Smooth muscle cell (in vitro differentiated cells): ENCODE measurements around the gene BCAS3. TPM values are rescaled to one million over a fixed set of nuclear protein-coding genes. Genes with fewer than 3 reads are reported as not detected.

Source experiments
- DNase-seq: peaks from one replicate; lab custom pipeline; 2025; ENCODE audit not compliant: unreplicated experiment; lab: John Stamatoyannopoulos, UW
- H2AFZ ChIP-seq: fragments of 200-600 bp; sonication (generic); 2 replicates; pipeline ENCODE4 v1.6.0; 2016; ENCODE audit warnings: antibody characterized with exemption, low read depth, mild to moderate bottlenecking
- H3F3A ChIP-seq: fragments of 200-600 bp; sonication (generic); 2 replicates; pipeline ENCODE4 v1.6.0; 2017; ENCODE audit warnings: antibody characterized with exemption, low read depth
- H3K27ac ChIP-seq: fragments of 200-600 bp; sonication (generic); 2 replicates; pipeline ENCODE4 v1.5.1; 2016; ENCODE audit warnings: low read depth, mild to moderate bottlenecking
- H3K27me3 ChIP-seq: fragments of 200-600 bp; sonication (generic); 2 replicates; pipeline ENCODE4 v1.6.1; 2016; ENCODE audit warnings: low read depth, mild to moderate bottlenecking
- H3K36me3 ChIP-seq: fragments of 200-600 bp; sonication (generic); 2 replicates; pipeline ENCODE4 v1.5.1; 2016; ENCODE audit warnings: low read depth
- H3K4me1 ChIP-seq: fragments of 200-600 bp; sonication (generic); 2 replicates; pipeline ENCODE4 v1.5.1; 2016; ENCODE audit warnings: low read depth
- H3K4me2 ChIP-seq: fragments of 200-600 bp; sonication (generic); 2 replicates; pipeline ENCODE4 v1.6.0; 2016; ENCODE audit warnings: mild to moderate bottlenecking
- H3K4me3 ChIP-seq: fragments of 200-600 bp; sonication (generic); 2 replicates; pipeline ENCODE4 v1.5.1; 2016; ENCODE audit warnings: mild to moderate bottlenecking
- H3K79me2 ChIP-seq: fragments of 200-600 bp; sonication (generic); 2 replicates; pipeline ENCODE4 v1.6.0; 2016; ENCODE audit warnings: low read depth, mild to moderate bottlenecking
- H3K9ac ChIP-seq: fragments of 200-600 bp; sonication (generic); 2 replicates; pipeline ENCODE4 v1.6.0; 2016; ENCODE audit warnings: low read depth
- H3K9me3 ChIP-seq: fragments of 200-600 bp; sonication (generic); replicated peaks from 2 replicates; pipeline ENCODE4 v1.5.1; 2016; ENCODE audit warnings: low read depth
- H4K20me1 ChIP-seq: fragments of 200-600 bp; sonication (generic); 2 replicates; pipeline ENCODE4 v1.6.0; 2016; ENCODE audit warnings: low read depth
- CTCF ChIP-seq: fragments of 200-600 bp; sonication (generic); IDR thresholded peaks from 2 replicates; pipeline ENCODE4 v1.5.1; 2017; ENCODE audit warnings: borderline replicate concordance, mild to moderate bottlenecking, antibody characterized with exemption; ENCODE audit not compliant: insufficient read depth, poor library complexity, severe bottlenecking
- WGBS: methylation state at CpG from one replicate; pipeline ENCODE4 v1.1.7; 2016; ENCODE audit warnings: low lambda C conversion rate; 5-methylcytosine and 5-hydroxymethylcytosine counted together
- polyA plus RNA-seq: library from polyadenylated mRNA; unstranded; fragments of >200 nt; fragmentation: Nextera tagmentation; extraction: Ambion mirVana; gene quantifications from 2 replicates; pipeline ENCODE4 v1.2.1, GENCODE V29; 2016
- total RNA-seq: library from RNA; depleted of rRNA; stranded (reverse); fragments of >200 nt; gene quantifications from 2 replicates; pipeline ENCODE4 v1.2.3, GENCODE V29; 2014

Gene BCAS3
- total and polyA plus RNA-seq, 2 experiments from 2014 or later = 17.2 to 54.5 TPM

GRCh38 chr17:61361084-61361483, 683.4 kb downstream of the BCAS3 start:
- no peaks in the 10 kb centered on the region for H3K27me3 ChIP-seq
- H2AFZ ChIP-seq = no peak overlapping the region
- TF ChIP-seq CTCF = no peak
- H3K4me3 ChIP-seq = no peak overlapping the region
- H3K4me2 ChIP-seq = peak overlapping the region; percentile 71
- H3F3A ChIP-seq = no peaks in the 10 kb centered on the region
- no peaks in the 10 kb centered on the region for H3K36me3 ChIP-seq
- H4K20me1 ChIP-seq = no peaks in the 10 kb centered on the region
- H3K9ac ChIP-seq = no peak overlapping the region
- no peaks in the 10 kb centered on the region for H3K9me3 ChIP-seq
- WGBS = 50% methylated on average over 2 of the region's 2 CpGs
- no peak for DNase-seq
- peaks cover 7% of the 10 kb centered on the region for H3K4me1 ChIP-seq
- H3K79me2 ChIP-seq = no peaks in the 10 kb centered on the region
- no peak overlapping the region for H3K27ac ChIP-seq

GRCh38 chr17:61362396-61362795, 684.7 kb downstream of the BCAS3 start:
- H3K9ac ChIP-seq = no peak overlapping the region
- no peaks in the 10 kb centered on the region for H3K27me3 ChIP-seq
- no peaks in the 10 kb centered on the region for H3F3A ChIP-seq
- no peak overlapping the region for H3K4me2 ChIP-seq
- no peaks in the 10 kb centered on the region for H3K36me3 ChIP-seq
- H3K79me2 ChIP-seq = no peaks in the 10 kb centered on the region
- no peak overlapping the region for H3K27ac ChIP-seq
- H2AFZ ChIP-seq = no peak overlapping the region
- DNase-seq = no peak
- 83% methylated on average over 5 of the region's 5 CpGs for WGBS
- H3K4me1 ChIP-seq = peaks cover 7% of the 10 kb centered on the region
- no peak overlapping the region for H3K4me3 ChIP-seq
- H3K9me3 ChIP-seq = no peaks in the 10 kb centered on the region
- no peaks in the 10 kb centered on the region for H4K20me1 ChIP-seq
- TF ChIP-seq CTCF = no peak

- Histone ChIP-seq H3K4me1 (peaks cover 7% of the 10 kb centered on the region), H3K27ac (no peak overlapping the region), H3F3A (no peaks in the 10 kb centered on the region), H3K36me3 (no peaks in the 10 kb centered on the region), H3K27me3 (no peaks in the 10 kb centered on the region), H3K9me3 (no peaks in the 10 kb centered on the region), H3K4me2 (no peak overlapping the region), H3K79me2 (no peaks in the 10 kb centered on the region), H2AFZ (no peak overlapping the region), H4K20me1 (no peaks in the 10 kb centered on the region), H3K4me3 (no peak overlapping the region), H3K9ac (no peak overlapping the region)
- 85% methylated on average over 9 of the region's 9 CpGs for WGBS
- no peak for DNase-seq
- no peak for TF ChIP-seq CTCF
These were observed 685.4 kb downstream of the BCAS3 start for GRCh38 chr17:61362852-61363600.
